HG03103 (cell line): ENCODE results near the gene SLC39A2.
"Not testable (repeated sequence)": the region's sequence is repeated elsewhere in the genome, so short reads cannot be mapped to it uniquely, and the experiment has no call there.

Experiments
- ATAC-seq: cut with Tn5 transposase; IDR thresholded peaks from one replicate; pipeline ENCODE4 v1.9.1; 2021; ENCODE audit warnings: low read depth; ENCODE audit not compliant: unreplicated experiment

SLC39A2 gene

GRCh38 chr14:20996521-20996920, 2.6 kb upstream of the SLC39A2 start:
- ATAC-seq, result no peak

GRCh38 chr14:20997115-20997514, 2.0 kb upstream of the SLC39A2 start:
- ATAC-seq, result no peak

- no peak for ATAC-seq
Measured at GRCh38 chr14:20997564-20997963, 1.5 kb upstream of the SLC39A2 start.

GRCh38 chr14:20998139-20998538, 954 bp upstream of the SLC39A2 start:
- no peak for ATAC-seq

- no peak for ATAC-seq
Measured at GRCh38 chr14:20999591-20999990, 498 bp downstream of the SLC39A2 start.

- ATAC-seq, result no peak
Measured at GRCh38 chr14:21001218-21001617, 2.1 kb downstream of the SLC39A2 start.

GRCh38 chr14:21003788-21004346, 4.8 kb downstream of the SLC39A2 start:
- no peak for ATAC-seq

GRCh38 chr14:21009721-21010120, 10.6 kb downstream of the SLC39A2 start:
- ATAC-seq, result not testable (repeated sequence)

GRCh38 chr14:21011136-21011535, 12.0 kb downstream of the SLC39A2 start:
- no peak for ATAC-seq

- ATAC-seq, result no peak
Measured at GRCh38 chr14:21014761-21015190, 15.7 kb downstream of the SLC39A2 start.

GRCh38 chr14:21015312-21015711, 16.2 kb downstream of the SLC39A2 start:
- no peak for ATAC-seq

GRCh38 chr14:21016413-21017190, 17.5 kb downstream of the SLC39A2 start:
- ATAC-seq, result no peak

- ATAC-seq, result no peak
Measured at GRCh38 chr14:21017528-21018245, 18.6 kb downstream of the SLC39A2 start.

GRCh38 chr14:21018286-21018685, 19.2 kb downstream of the SLC39A2 start:
- no peak for ATAC-seq

- ATAC-seq, result no peak
Measured at GRCh38 chr14:21018781-21019180, 19.7 kb downstream of the SLC39A2 start.

- ATAC-seq, result no peak
Measured at GRCh38 chr14:21019366-21019765, 20.3 kb downstream of the SLC39A2 start.

GRCh38 chr14:21020977-21021545, 22.0 kb downstream of the SLC39A2 start:
- no peak for ATAC-seq

GRCh38 chr14:21022686-21023085, 23.6 kb downstream of the SLC39A2 start:
- ATAC-seq, result no peak

- no peak for ATAC-seq
Measured at GRCh38 chr14:21023174-21023573, 24.1 kb downstream of the SLC39A2 start.

- no peak for ATAC-seq
Measured at GRCh38 chr14:21023817-21024584, 24.9 kb downstream of the SLC39A2 start.
